A673 (cell line): ENCODE data around the gene CTSZ. TPM values are rescaled to one million over a fixed set of nuclear protein-coding genes. Genes with fewer than 3 reads are reported as not detected.

ENCODE experiments used
- BruUV-seq: library from RNA; stranded (reverse); fragments of 400-500 nt; replicated peaks from 2 replicates; lab custom pipeline; 2021; lab: Mats Ljungman, UMichigan
- CTCF ChIA-PET: fragments of 300-600 bp; sonication (Branson Sonifier 250); formaldehyde crosslinking; loops from one replicate; lab custom pipeline; 2022; ENCODE audit warnings: antibody characterized with exemption; lab: Charles Lee
- POLR2A ChIA-PET: fragments of 300-600 bp; sonication (Branson Sonifier 250); formaldehyde crosslinking; loops from one replicate; lab custom pipeline; 2022; ENCODE audit warnings: antibody characterized with exemption; ENCODE audit not compliant: low non-redundant PET; lab: Charles Lee
- DNase-seq: peaks from one replicate; pipeline ENCODE4 v3.0.0-alpha.2; 2015; ENCODE audit warnings: low spot score
- H3K27ac ChIP-seq: fragments of 200-600 bp; sonication (generic); 2 replicates; pipeline ENCODE4 v1.5.1; 2016; ENCODE audit warnings: mixed run types, low read depth, mild to moderate bottlenecking, mixed read lengths, antibody characterized with exemption, low read length; ENCODE audit not compliant: poor library complexity, severe bottlenecking
- H3K27me3 ChIP-seq: fragments of 200-600 bp; sonication (generic); replicated peaks from 2 replicates; pipeline ENCODE4 v1.6.1; 2017; ENCODE audit warnings: mixed run types, low read depth, mild to moderate bottlenecking, mixed read lengths, antibody characterized with exemption, low read length; ENCODE audit not compliant: insufficient read depth, poor library complexity
- H3K36me3 ChIP-seq: fragments of 200-600 bp; sonication (generic); 2 replicates; pipeline ENCODE4 v1.6.1; 2016; ENCODE audit warnings: mixed run types, mild to moderate bottlenecking, mixed read lengths, antibody characterized with exemption, low read length; ENCODE audit not compliant: insufficient read depth, poor library complexity, severe bottlenecking
- H3K4me1 ChIP-seq: fragments of 200-600 bp; sonication (generic); 2 replicates; pipeline ENCODE4 v1.6.1; 2017; ENCODE audit warnings: mixed run types, mild to moderate bottlenecking, mixed read lengths, antibody characterized with exemption, low read length; ENCODE audit not compliant: insufficient read depth, poor library complexity, severe bottlenecking
- H3K4me3 ChIP-seq: fragments of 200-600 bp; sonication (generic); 2 replicates; pipeline ENCODE4 v1.5.1; 2016; ENCODE audit warnings: low read depth, mixed run types, mild to moderate bottlenecking, mixed read lengths, low read length; ENCODE audit not compliant: poor library complexity, severe bottlenecking
- H3K9me3 ChIP-seq: fragments of 200-600 bp; sonication (generic); 2 replicates; pipeline ENCODE4 v1.6.1; 2016; ENCODE audit warnings: mixed run types, low read depth, mild to moderate bottlenecking, mixed read lengths, antibody characterized with exemption, low read length; ENCODE audit not compliant: poor library complexity, severe bottlenecking
- EZH2 ChIP-seq: fragments of 200-600 bp; sonication (generic); IDR thresholded peaks from 2 replicates; pipeline ENCODE4 v1.6.1; 2017; ENCODE audit warnings: borderline replicate concordance, low read depth, mild to moderate bottlenecking, mixed read lengths, antibody characterized with exemption, low read length; ENCODE audit not compliant: poor library complexity, severe bottlenecking
- intact Hi-C: fragments of 100-400 bp; cut with micrococcal nuclease; formaldehyde crosslinking; loops from one replicate; pipeline ENCODE4 v1.10.0; 2022; ENCODE audit not compliant: unreplicated experiment
- total RNA-seq: library from RNA; stranded (reverse); gene quantifications from 2 replicates; pipeline ENCODE4 v1.2.3, GENCODE V29; 2021
- TF ChIP-seq, protein P1 (sequence below): fragments of 300-800, 200-600 bp; sonication (generic); conservative IDR thresholded peaks from 2 replicates; pipeline ENCODE4 v1.5.1; 2017; ENCODE audit warnings: low read depth, mild to moderate bottlenecking, antibody characterized with exemption, low read length, moderate library complexity, mixed read lengths

CTSZ gene
- total RNA-seq, 1 experiment from 2014 or later, result 1.2 TPM

DNA sequence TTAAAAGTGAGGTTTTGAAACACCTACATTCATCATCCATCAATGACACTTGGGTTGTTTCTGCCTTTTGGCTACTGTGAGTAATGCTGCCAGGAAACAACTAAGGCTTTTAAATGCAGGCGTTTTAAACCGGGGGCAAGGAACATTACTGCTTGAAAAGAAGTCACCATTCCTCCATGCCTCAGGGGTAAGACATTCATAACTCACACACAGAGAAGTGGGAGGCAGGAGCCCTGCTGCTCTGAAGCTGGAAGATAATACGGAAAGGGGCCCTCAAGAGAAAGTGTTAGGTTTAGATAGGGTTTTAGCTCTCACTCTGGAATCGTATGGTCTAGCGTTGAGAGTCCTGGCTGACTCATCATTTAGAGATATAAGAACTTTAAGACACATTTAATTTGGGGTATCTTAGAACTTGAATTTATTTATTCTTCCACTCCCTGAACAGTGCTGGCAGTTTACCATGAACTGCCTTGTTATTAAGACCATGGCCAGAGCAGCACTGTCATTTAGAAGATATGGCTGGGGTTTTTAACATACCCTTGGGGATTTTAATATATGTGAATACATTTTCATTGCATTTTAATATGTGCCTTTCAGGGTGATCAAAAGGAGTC, 14.0 kb upstream of the CTSZ start:
- H3K4me3 ChIP-seq, result no peak overlapping the region
- ChIA-PET CTCF (no interaction called here), POLR2A (no interaction called here)
- H3K27me3 ChIP-seq, result no peaks in the 10 kb centered on the region
- peaks cover 21% of the 10 kb centered on the region for H3K36me3 ChIP-seq
- peak overlapping the region; percentile 74 for H3K27ac ChIP-seq
- peak; percentile 63 for DNase-seq
- intact Hi-C loops, result no loop called here
- TF ChIP-seq EZH2, result no peak
- TF ChIP-seq, protein P1, sequence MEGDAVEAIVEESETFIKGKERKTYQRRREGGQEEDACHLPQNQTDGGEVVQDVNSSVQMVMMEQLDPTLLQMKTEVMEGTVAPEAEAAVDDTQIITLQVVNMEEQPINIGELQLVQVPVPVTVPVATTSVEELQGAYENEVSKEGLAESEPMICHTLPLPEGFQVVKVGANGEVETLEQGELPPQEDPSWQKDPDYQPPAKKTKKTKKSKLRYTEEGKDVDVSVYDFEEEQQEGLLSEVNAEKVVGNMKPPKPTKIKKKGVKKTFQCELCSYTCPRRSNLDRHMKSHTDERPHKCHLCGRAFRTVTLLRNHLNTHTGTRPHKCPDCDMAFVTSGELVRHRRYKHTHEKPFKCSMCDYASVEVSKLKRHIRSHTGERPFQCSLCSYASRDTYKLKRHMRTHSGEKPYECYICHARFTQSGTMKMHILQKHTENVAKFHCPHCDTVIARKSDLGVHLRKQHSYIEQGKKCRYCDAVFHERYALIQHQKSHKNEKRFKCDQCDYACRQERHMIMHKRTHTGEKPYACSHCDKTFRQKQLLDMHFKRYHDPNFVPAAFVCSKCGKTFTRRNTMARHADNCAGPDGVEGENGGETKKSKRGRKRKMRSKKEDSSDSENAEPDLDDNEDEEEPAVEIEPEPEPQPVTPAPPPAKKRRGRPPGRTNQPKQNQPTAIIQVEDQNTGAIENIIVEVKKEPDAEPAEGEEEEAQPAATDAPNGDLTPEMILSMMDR, result no peak
- BruUV-seq, result no TSS peak
- no peaks in the 10 kb centered on the region for H3K9me3 ChIP-seq
- peaks cover 15% of the 10 kb centered on the region for H3K4me1 ChIP-seq

GRCh38 chr20:59019217-59019616, 12.2 kb upstream of the CTSZ start, which contains the start of gene TUBB1:
Gene TUBB1, plus strand, starts transcription at chr20:59019429. Its CDS starts 94 bp downstream, at chr20:59019523.
- no TSS peak for BruUV-seq

GRCh38 chr20:59018817-59019216, 11.8 kb upstream of the CTSZ start:
- no peak for DNase-seq
- no peak for TF ChIP-seq EZH2
- Histone ChIP-seq H3K27me3 (no peaks in the 10 kb centered on the region), H3K4me3 (no peak overlapping the region), H3K27ac (no peak overlapping the region), H3K36me3 (no peaks in the 10 kb centered on the region), H3K4me1 (peaks cover 15% of the 10 kb centered on the region), H3K9me3 (no peaks in the 10 kb centered on the region)
- POLR2A ChIA-PET, result no interaction called here
- CTCF ChIA-PET, result interaction anchor here (0.6 kb wide), 1 partner anchor 270 kb away, joined by 6 read pairs; no protein-coding TSS in a partner anchor
- intact Hi-C loops, result no loop called here
- BruUV-seq, result no TSS peak

More at GRCh38 chr20:59019217-59019616, 12.2 kb upstream of the CTSZ start, which contains the start of gene TUBB1:
- no peak within 1 kb of the TSS for H3K4me3 ChIP-seq
- peaks cover 3% of the 10 kb centered on the region for H3K36me3 ChIP-seq
- no peaks in the 10 kb centered on the region for H3K27me3 ChIP-seq
- no peak for DNase-seq
- TF ChIP-seq, protein P1, result no peak
- no peak for TF ChIP-seq EZH2
- ChIA-PET CTCF (no interaction called here), POLR2A (no interaction called here)
- H3K9me3 ChIP-seq, result no peaks in the 10 kb centered on the region
- intact Hi-C loops, result no loop called here
- peaks cover 15% of the 10 kb centered on the region for H3K4me1 ChIP-seq
- H3K27ac ChIP-seq, result no peak within 1 kb of the TSS
